PC-3 (cell line): ENCODE results near the gene MAP2K1. TPM values are rescaled to one million over a fixed set of nuclear protein-coding genes. Genes with fewer than 3 reads are reported as not detected.

ENCODE experiments used
- ATAC-seq: fragments of 200-7000 bp; cut with Tn5 transposase; 2 replicates; pipeline ENCODE4 v1.9.1; 2020; ENCODE audit warnings: mild to moderate bottlenecking, moderate library complexity
- BruUV-seq: library from RNA; stranded (reverse); fragments of 400-500 nt; replicated peaks from 2 replicates; lab custom pipeline; 2021; lab: Mats Ljungman, UMichigan
- CTCF ChIA-PET: fragments of 300-600 bp; sonication (Branson Sonifier 250); formaldehyde crosslinking; loops from one replicate; lab custom pipeline; 2022; ENCODE audit warnings: antibody characterized with exemption; lab: Charles Lee
- POLR2A ChIA-PET: fragments of 300-600 bp; sonication (Branson Sonifier 250); formaldehyde crosslinking; loops from one replicate; lab custom pipeline; 2022; ENCODE audit warnings: antibody characterized with exemption; ENCODE audit not compliant: unreplicated experiment; lab: Charles Lee
- DNase-seq: peaks from one replicate; pipeline ENCODE4 v3.0.0-alpha.2; 2015
- H2AFZ ChIP-seq: fragments of 300-600 bp; sonication (generic); 2 replicates; pipeline ENCODE4 v1.6.0; 2016; ENCODE audit warnings: antibody characterized with exemption, low read length
- H3F3A ChIP-seq: fragments of 300-600 bp; sonication (generic); one replicate; pipeline ENCODE4 v1.6.0; 2017; ENCODE audit warnings: antibody characterized with exemption, low read length, control low read depth, mild to moderate bottlenecking; ENCODE audit not compliant: unreplicated experiment
- H3K27ac ChIP-seq: fragments of 300-600 bp; sonication (generic); 2 replicates; pipeline ENCODE4 v1.5.1; 2016; ENCODE audit warnings: mild to moderate bottlenecking, low read length
- H3K27me3 ChIP-seq: fragments of 300-600 bp; sonication (generic); 2 replicates; pipeline ENCODE4 v1.6.1; 2016; ENCODE audit warnings: low read length, mixed read lengths
- H3K36me3 ChIP-seq: fragments of 300-600 bp; sonication (generic); 2 replicates; pipeline ENCODE4 v1.6.1; 2016; ENCODE audit warnings: low read depth, mixed run types, low read length, mixed read lengths
- H3K4me1 ChIP-seq: fragments of 300-600 bp; sonication (generic); 2 replicates; pipeline ENCODE4 v1.5.1; 2016; ENCODE audit warnings: low read length; ENCODE audit not compliant: insufficient read depth
- H3K4me2 ChIP-seq: fragments of 300-600 bp; sonication (generic); 2 replicates; pipeline ENCODE4 v1.6.0; 2016; ENCODE audit warnings: low read length
- H3K4me3 ChIP-seq: fragments of 300-600 bp; sonication (generic); 2 replicates; pipeline ENCODE4 v1.5.1; 2016; ENCODE audit warnings: mild to moderate bottlenecking, low read length, mixed read lengths
- H3K79me2 ChIP-seq: fragments of 300-600 bp; sonication (generic); 2 replicates; pipeline ENCODE4 v1.6.1; 2017; ENCODE audit warnings: low read length, mixed read lengths
- H3K9ac ChIP-seq: fragments of 300-600 bp; sonication (generic); 2 replicates; pipeline ENCODE4 v1.6.0; 2016; ENCODE audit warnings: mild to moderate bottlenecking, low read length
- H3K9me2 ChIP-seq: fragments of 300-600 bp; sonication (generic); replicated peaks from 2 replicates; pipeline ENCODE4 v1.6.1; 2016; ENCODE audit warnings: mixed run types, low read length, mixed read lengths
- H3K9me3 ChIP-seq: fragments of 300-600 bp; sonication (generic); 2 replicates; pipeline ENCODE4 v1.6.1; 2016; ENCODE audit warnings: low read length, mixed read lengths
- H4K20me1 ChIP-seq: fragments of 300-600 bp; sonication (generic); 2 replicates; pipeline ENCODE4 v1.6.1; 2016; ENCODE audit warnings: low read length, mixed read lengths
- CTCF ChIP-seq: fragments of 300-600 bp; sonication (generic); conservative IDR thresholded peaks from 2 replicates; pipeline ENCODE4 v1.5.1; 2017; ENCODE audit warnings: antibody characterized with exemption, low read depth, mild to moderate bottlenecking, low read length
- EZH2 ChIP-seq: fragments of 300-600 bp; sonication (generic); IDR thresholded peaks from one replicate; pipeline ENCODE4 v1.6.1; 2017; ENCODE audit warnings: antibody characterized with exemption, mild to moderate bottlenecking, low read length; ENCODE audit not compliant: unreplicated experiment
- EZH2phosphoT487 ChIP-seq: fragments of 300-600 bp; sonication (generic); IDR thresholded peaks from 2 replicates; pipeline ENCODE4 v1.6.1; 2018; ENCODE audit warnings: mild to moderate bottlenecking, antibody characterized with exemption, low read length, borderline replicate concordance
- intact Hi-C: fragments of 100-400 bp; cut with micrococcal nuclease; formaldehyde crosslinking; loops from 2 replicates; pipeline ENCODE4 v1.9.0; 2023
- total RNA-seq: library from RNA; depleted of rRNA; stranded (reverse); fragments of >200 nt; gene quantifications from 2 replicates; pipeline ENCODE4 v1.2.3, GENCODE V29; 2014

Gene MAP2K1
- total RNA-seq, 1 experiment from 2014 or later, result 35.5 TPM

- no peak overlapping the region for H3K27ac ChIP-seq
- no TSS peak for BruUV-seq
- ATAC-seq (no peak), DNase-seq (no peak)
- ChIA-PET POLR2A (interaction anchor here (0.6 kb wide), 1 partner anchor 85 kb away, joined by 4 read pairs; no protein-coding TSS in a partner anchor), CTCF (no interaction called here)
- no peak overlapping the region for H3K4me2 ChIP-seq
- TF ChIP-seq EZH2phosphoT487 (no peak), CTCF (no peak), EZH2 (no peak)
- H3F3A ChIP-seq, result no peaks in the 10 kb centered on the region
- H3K9me2 ChIP-seq, result no peaks in the 10 kb centered on the region
- intact Hi-C loops, result no loop called here
- 0 out of 2 replicates have a peak, but pooled peaks cover 10% of the 10 kb centered on the region for H4K20me1 ChIP-seq
- no peaks in the 10 kb centered on the region for H3K27me3 ChIP-seq
- no peak overlapping the region for H2AFZ ChIP-seq
- no peak overlapping the region for H3K4me3 ChIP-seq
- H3K9me3 ChIP-seq, result no peaks in the 10 kb centered on the region
- no peaks in the 10 kb centered on the region for H3K4me1 ChIP-seq
- no peaks in the 10 kb centered on the region for H3K36me3 ChIP-seq
- no peak overlapping the region for H3K9ac ChIP-seq
- H3K79me2 ChIP-seq, result peaks cover 73% of the 10 kb centered on the region
Observed at GRCh38 chr15:66425837-66426236, 39.1 kb downstream of the MAP2K1 start.

GRCh38 chr15:66429117-66429516, 42.4 kb downstream of the MAP2K1 start:
- H3K36me3 ChIP-seq, result no peaks in the 10 kb centered on the region
- H3K27me3 ChIP-seq, result no peaks in the 10 kb centered on the region
- H2AFZ ChIP-seq, result no peak overlapping the region
- H3K9me2 ChIP-seq, result no peaks in the 10 kb centered on the region
- H3K9me3 ChIP-seq, result no peaks in the 10 kb centered on the region
- TF ChIP-seq EZH2phosphoT487, result no peak
- no peak for TF ChIP-seq EZH2
- TF ChIP-seq CTCF, result no peak
- no TSS peak for BruUV-seq
- DNase-seq (no peak), ATAC-seq (no peak)
- peaks cover 76% of the 10 kb centered on the region for H3K79me2 ChIP-seq
- no peaks in the 10 kb centered on the region for H3F3A ChIP-seq
- H3K4me2 ChIP-seq, result no peak overlapping the region
- no peak overlapping the region for H3K4me3 ChIP-seq
- intact Hi-C loops, result no loop called here
- no peak overlapping the region for H3K27ac ChIP-seq
- H3K9ac ChIP-seq, result no peak overlapping the region
- H3K4me1 ChIP-seq, result no peaks in the 10 kb centered on the region
- CTCF ChIA-PET, result no interaction called here
- 0 out of 2 replicates have a peak, but pooled peaks cover 10% of the 10 kb centered on the region for H4K20me1 ChIP-seq
- POLR2A ChIA-PET, result no interaction called here

- H3K4me2 ChIP-seq, result no peak overlapping the region
- ChIA-PET CTCF (no interaction called here), POLR2A (no interaction called here)
- H2AFZ ChIP-seq, result no peak overlapping the region
- no peaks in the 10 kb centered on the region for H3K9me3 ChIP-seq
- BruUV-seq, result no TSS peak
- H3K9me2 ChIP-seq, result no peaks in the 10 kb centered on the region
- H3K36me3 ChIP-seq, result no peaks in the 10 kb centered on the region
- H3K27me3 ChIP-seq, result no peaks in the 10 kb centered on the region
- TF ChIP-seq CTCF (no peak), EZH2phosphoT487 (no peak)
- H3K9ac ChIP-seq, result no peak overlapping the region
- ATAC-seq (no peak), DNase-seq (no peak)
- no peaks in the 10 kb centered on the region for H3K4me1 ChIP-seq
- H3K4me3 ChIP-seq, result no peak overlapping the region
- H3K79me2 ChIP-seq, result peaks cover 76% of the 10 kb centered on the region
- H3F3A ChIP-seq, result no peaks in the 10 kb centered on the region
- H3K27ac ChIP-seq, result no peak overlapping the region
- H4K20me1 ChIP-seq, result 0 out of 2 replicates have a peak, but pooled peaks cover 10% of the 10 kb centered on the region
- intact Hi-C loops, result no loop called here
Observed at GRCh38 chr15:66429546-66429945, 42.8 kb downstream of the MAP2K1 start.
